Cortex of kidney (tissue), 1 donor: ENCODE data around the gene LAMTOR5.

Source experiments
- DNase-seq: peaks from one replicate; lab custom pipeline; 2025; lab: John Stamatoyannopoulos, UW

LAMTOR5 gene

DNA sequence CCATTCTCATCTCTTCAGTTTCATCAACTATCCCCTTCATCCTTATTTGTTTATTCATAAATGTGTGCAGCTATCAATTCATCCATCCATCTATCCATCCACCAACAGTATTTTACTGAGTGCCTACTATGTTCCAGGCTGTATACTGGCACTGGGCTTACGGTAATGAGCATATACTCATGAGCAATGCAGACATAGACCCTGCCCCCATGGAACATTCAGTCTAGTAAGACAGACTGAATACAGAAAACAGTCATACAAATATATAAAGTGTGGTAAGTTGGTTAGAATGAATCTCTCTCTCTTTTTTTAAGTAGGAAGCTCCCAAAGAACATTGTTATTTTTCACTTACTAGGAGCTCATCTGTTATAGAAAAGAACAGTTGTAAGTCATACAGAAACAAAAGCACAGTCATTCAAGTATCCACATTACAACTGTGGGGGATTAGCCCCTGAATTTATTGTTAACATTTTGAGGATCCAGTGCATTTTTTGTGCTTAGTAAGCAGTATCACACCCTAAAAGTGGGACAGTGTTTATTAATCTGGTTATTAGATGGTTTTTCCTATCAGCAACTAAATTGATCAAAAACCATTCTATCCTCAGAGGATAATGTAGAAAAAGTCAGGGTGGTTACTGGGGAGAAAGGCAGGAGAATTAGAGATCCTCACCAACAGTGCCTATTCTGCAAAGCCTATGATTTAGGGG lies 20.3 kb downstream of the LAMTOR5 start:
- DNase-seq: no peak

DNA sequence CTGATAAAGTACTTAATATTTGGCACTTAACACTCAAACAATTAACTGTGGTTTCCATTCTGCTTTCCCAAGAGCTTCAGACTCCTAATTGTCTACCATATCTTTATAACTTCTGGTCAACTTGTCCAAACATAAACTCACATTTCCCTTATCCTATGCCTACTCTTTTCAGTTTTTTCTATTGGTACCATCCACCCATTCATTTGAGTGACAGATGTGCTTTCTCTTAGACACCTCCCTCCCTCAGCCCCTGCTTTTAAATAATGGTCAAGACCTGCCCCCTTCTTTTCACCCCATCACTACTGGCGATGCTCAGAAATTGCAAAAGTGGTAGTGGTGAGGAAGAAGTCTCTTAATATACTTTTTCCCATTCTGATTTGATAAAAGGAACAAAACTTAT lies 22.1 kb downstream of the LAMTOR5 start:
- no peak for DNase-seq

DNA sequence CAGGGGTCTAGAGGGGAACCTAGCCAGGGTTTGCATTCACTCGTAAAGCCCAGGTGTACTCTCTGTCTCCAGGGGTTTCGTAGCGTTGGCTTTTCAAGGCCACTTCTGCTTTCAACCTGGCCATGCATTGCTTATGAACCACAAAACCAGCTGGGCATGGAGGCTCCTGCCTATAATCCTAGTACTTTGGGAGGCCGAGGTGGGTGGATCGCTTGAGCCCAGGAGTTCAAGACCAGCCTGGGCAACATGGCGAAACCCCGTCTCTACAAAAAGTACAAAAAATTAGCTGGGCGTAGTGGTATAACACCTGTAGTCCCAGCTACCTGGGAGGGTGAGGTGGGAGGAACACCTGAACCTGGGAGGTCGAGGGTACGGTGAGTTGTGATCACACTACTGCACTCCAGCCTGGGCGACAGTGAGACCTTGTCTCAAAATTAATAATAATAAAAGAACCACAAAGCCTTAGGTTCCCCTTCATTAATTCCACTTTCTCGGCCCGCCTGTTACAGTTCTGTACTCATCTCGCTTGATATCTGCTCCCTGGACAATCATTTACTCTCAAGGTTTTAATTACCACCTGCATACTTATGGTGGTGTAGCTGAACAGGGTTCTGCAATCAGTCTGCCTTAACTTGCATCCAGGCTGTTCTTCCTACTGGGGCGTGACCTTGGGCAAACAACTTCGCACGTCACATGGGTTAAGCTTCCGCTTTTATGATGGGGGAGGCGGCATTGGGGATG lies 22.7 kb downstream of the LAMTOR5 start:
- no peak for DNase-seq

DNA sequence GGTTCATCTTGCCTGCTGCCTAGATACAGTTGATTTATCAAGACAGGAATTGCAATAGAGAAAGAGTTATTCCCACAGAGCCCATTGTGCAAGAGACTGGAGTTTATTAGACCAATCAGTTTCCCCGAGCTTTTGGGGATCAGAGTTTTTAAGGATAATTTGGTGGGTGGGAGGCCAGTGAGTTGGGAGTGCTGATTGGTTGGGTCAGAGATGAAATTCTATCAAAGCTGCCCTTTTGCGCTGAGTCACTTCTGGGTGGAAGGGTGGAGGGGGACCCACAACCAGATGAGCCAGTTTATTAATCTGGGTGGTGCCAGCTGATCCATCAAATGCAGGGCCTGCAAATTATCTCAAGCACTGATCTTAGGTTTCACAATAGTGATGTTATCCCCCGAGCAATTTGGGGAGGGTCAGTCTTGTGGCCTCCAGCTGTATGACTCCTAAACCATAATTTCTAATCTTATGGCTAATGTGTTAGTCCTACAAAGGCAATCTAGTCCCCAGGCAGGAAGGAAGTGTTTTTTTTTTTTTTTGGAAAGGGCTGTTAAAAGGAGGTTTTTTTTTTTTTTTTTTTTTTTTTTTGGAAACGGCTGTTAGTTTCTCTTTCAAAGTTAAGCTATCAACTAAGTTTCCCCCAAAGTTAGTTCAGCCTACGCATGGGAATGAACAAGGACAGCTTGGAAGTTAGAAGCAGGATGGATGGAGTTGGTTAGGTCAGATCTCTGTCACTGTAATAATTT lies 24.1 kb downstream of the LAMTOR5 start:
- DNase-seq: no peak

DNA sequence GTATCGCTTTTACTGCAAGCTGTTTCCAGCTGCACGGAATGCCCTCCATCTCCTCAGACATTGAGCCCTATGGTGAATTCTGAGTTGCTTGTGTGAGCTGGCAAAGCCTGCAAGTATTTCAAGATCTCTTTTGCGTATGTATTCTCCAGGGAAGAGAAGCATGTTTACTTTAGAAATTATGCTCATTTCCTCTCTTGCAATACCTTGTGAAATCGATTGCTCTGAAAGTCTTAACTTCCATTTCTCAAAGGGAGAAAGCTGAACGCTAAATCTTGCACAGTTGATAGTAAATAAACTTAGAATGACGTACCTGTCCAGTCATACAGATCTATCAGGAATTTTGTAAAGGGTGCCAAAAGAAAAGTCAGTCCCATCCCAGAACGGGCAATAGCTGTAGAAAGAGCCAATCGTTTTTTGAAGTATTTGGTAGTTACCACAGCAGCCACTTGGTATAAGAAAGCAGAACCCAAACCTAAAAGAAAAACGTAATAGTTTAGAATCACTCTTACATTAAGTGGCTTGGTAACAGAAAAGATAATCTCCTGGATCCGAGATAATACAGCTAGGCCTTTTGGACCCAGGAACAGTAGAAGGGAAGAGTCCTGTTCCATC lies 26.7 kb downstream of the LAMTOR5 start:
- DNase-seq: no peak

DNA sequence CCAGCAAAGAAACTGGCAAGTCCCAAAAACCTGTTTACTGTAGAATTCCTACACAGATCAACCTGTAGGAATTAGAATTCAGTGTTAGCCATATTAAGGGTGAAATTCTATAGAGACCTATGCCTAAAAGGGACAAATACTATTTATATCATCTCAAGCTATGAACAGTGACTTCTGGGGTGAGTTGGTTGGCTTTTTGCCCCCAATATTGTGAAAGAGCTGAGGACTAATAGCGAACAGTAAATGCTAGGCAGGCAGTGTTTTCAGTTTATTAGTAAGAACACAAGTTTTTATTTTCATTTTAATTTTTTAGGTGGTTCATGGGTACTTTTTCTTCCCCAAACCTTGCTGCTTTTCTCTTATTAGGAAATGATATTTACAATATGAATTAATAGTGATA lies 32.0 kb downstream of the LAMTOR5 start:
- no peak for DNase-seq

DNA sequence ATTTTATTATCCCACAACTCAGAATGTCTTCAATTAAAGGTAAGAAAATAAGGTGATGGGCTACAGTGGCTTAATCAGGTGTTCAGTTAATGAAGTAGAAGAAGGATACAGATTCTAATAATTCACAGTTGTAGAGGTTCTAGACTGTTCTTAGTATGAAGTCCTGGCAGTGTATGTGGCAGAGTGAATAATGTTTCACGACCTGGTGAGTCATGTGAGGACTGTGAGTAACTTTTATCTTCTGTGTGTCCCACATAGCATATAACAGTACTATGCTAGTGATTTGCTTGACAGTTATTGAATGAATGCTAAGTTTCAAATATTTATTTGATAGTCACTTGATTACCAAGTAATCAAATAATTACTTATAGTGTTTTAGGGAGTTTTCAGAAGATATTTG lies 36.7 kb downstream of the LAMTOR5 start:
- DNase-seq: no peak

DNA sequence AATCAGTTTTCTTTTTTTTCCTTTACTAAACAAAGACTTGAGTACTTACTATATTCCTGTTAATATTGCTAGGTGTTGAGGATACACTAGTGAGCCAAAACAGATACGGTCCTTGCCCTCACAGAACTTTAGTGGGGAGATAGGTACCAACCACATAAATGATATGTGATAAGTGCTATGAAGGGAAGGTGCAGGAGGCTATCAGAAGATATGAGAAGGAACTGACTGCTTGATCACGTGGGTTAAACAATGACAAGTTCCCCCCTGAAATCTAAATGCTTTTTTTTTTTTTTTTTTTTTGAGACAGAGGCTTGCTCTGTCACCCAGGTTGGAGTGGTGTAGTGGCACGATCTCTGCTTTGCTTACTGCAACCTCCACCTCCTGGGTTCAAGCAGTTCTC lies 43.3 kb downstream of the LAMTOR5 start:
- DNase-seq: no peak

DNA sequence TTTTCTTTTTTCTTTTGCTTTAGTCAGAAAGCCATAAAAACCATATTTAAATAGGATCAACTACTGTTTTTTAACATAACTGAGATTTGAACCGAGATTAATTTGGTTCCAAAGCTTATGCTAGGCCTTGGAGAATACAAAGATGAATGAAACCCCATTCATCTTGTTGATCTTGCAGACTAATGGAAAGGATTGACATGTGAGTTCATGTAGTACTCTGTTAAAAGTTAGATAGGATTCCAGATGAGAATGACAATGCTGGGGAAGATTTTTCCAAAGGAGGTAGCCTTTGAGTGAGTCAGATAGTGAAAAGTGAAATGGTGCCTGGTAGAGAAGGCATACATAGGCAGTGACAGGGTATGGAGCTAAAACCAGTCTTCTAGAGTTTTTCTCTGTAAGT lies 45.6 kb downstream of the LAMTOR5 start:
- no peak for DNase-seq

DNA sequence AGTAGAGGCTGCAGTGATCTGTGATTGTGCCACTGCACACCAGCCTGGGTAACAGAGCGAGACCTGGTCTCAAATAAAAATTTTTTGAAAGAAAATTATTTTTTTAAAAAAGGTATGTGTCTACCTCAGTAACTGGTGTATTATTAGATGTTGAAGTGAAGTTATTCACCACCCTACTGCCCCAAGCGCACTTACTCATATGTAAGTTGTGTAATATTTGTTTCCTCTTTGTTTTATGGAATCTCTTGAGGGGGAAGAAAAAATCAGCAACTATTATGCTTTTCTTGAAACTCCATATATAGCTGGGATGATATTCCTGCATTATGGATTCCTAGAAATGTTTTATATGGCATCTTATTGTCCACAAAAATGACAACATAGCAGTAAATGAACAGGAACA lies 47.1 kb downstream of the LAMTOR5 start:
- DNase-seq: no peak

DNA sequence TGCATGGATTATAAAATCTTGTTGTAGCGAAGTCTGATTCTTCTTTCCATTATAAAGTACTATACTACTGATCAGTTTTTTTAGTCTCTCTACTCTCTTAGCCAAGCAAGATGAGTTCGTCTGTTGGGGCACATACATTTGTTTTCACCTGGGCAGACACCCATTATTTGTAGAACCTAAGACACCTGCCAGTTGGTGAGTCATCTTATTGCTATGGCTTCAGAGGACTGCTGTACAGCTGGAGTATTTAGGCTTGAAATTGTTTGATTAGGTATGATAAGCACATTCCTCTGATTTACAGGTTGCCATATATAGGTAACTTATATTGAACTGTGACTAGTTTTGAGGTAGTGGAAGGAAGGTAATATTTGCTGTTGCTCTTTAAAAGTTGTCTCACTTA lies 51.1 kb downstream of the LAMTOR5 start:
- DNase-seq: no peak

DNA sequence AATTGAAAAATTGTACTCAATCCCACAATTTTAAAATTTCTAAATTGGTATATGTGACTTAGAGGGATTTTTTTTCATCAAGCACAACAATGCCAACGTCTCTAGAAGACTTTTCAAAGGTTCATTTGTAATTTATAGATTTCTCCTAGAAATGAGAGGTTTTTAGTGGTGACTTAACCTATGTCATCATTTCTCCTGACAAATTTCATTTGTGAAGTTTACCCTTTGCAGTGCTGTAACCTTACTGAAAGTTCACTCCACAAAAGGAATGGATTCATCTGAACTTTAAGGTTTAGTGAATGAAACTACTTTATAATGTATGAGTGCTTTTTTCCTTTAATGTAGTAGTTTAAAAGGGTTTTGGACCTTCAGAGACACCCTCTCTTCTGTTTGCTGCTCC lies 52.2 kb downstream of the LAMTOR5 start:
- no peak for DNase-seq
